ENCODE data around the gene CDC6. TPM values are rescaled to one million over a fixed set of nuclear protein-coding genes. Genes with fewer than 3 reads are reported as not detected.

CDC6 gene
- total RNA-seq, 3 donors from 2014 or later = 0.29 to 0.98 (median 0.80) TPM

DNA sequence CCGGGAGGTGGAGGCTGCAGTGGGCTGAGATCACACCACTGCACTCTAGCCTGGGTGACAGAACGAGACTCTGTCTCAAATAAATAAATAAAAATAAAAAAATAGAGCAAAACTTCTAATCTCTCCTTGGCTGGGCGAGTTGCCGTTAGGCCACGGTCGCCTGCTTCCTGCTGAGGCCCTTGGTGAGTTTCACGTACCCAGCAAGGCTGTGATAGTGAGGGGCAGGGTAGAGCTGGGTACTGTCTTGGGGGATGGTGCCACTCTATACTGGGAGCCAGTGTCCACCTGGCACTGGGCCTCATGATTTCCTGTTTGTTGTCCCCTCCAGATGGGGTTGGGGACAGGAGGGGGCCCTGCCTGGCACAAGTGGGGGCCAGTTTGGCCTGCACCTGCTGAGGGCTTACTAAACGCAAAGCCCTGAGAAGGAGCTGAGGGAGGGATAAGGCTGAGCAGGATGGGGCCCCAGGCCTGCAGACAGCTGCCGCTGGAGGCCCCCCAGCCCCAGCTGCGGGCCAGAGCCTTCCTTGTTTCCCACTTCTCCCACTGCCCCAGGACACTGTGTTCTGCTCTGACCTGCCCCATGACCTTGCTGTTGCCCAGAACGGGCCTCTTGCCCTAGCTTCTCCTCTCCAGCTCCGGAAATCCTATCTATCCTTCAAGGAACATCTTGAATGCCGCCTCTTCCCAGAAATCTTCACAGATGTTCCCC lies 51.4 kb downstream of the CDC6 start:
- Histone ChIP-seq H3K27ac (peak overlapping the region; percentile 65 to 98), H3K36me3 (no peaks in the 10 kb centered on the region), H3K9me3 (no peaks in the 10 kb centered on the region), H3K4me1 (peaks cover 14 to 33% of the 10 kb centered on the region in 2 donors), H3K4me3 (no peak overlapping the region), H3K27me3 (no peaks in the 10 kb centered on the region)
- TF ChIP-seq POLR2AphosphoS5 (IDR thresholded peaks at IDR 0.05) (no peak), POLR2A (IDR thresholded peaks at IDR 0.05) (no peak)
- TF ChIP-seq, protein P1, sequence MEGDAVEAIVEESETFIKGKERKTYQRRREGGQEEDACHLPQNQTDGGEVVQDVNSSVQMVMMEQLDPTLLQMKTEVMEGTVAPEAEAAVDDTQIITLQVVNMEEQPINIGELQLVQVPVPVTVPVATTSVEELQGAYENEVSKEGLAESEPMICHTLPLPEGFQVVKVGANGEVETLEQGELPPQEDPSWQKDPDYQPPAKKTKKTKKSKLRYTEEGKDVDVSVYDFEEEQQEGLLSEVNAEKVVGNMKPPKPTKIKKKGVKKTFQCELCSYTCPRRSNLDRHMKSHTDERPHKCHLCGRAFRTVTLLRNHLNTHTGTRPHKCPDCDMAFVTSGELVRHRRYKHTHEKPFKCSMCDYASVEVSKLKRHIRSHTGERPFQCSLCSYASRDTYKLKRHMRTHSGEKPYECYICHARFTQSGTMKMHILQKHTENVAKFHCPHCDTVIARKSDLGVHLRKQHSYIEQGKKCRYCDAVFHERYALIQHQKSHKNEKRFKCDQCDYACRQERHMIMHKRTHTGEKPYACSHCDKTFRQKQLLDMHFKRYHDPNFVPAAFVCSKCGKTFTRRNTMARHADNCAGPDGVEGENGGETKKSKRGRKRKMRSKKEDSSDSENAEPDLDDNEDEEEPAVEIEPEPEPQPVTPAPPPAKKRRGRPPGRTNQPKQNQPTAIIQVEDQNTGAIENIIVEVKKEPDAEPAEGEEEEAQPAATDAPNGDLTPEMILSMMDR (IDR thresholded peaks at IDR 0.05) = no peak
- no peak for DNase-seq (ENCODE audit: low spot score in 2 of 2)
- intact Hi-C loops (cut with DNase I; ENCODE audit: low total_unique reads) = no loop called here

DNA sequence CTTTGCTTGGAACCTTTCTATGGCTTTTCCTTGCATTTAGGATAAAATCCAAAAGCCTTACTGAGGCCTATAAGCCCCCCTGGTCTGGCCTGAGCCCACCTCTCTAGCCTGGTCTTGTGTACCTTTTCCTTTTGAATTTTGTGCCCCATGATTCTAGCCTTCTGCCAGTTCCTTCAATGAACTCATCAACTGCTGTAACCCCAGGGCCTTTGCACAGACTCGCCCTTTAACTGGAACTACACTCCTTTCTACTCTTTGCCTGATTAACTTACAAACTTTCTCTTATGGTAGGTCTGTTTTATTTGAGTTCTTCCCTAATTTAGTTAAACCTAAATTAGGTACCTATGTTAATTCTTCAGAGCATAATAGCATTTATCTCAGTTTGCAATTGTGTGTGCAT lies 52.6 kb downstream of the CDC6 start:
- H3K4me1 ChIP-seq = peaks cover 4 to 27% of the 10 kb centered on the region in 2 donors
- peak overlapping the region in 1 of 3 donors; percentile 81 for H3K4me3 ChIP-seq
- no peaks in the 10 kb centered on the region for H3K9me3 ChIP-seq
- peak overlapping the region; percentile 97 to 98 for H3K27ac ChIP-seq
- H3K36me3 ChIP-seq = no peaks in the 10 kb centered on the region
- H3K27me3 ChIP-seq = no peaks in the 10 kb centered on the region
- intact Hi-C loops (cut with DNase I; ENCODE audit: low total_unique reads) = no loop called here
- no peak for DNase-seq (ENCODE audit: low spot score in 2 of 2)
- TF ChIP-seq, protein P1 (IDR thresholded peaks at IDR 0.05) = no peak
- TF ChIP-seq POLR2AphosphoS5 (IDR thresholded peaks at IDR 0.05) (no peak), POLR2A (IDR thresholded peaks at IDR 0.05) (no peak)

- peak; percentile 89 to 91 for DNase-seq (ENCODE audit: low spot score in 2 of 2)
- Histone ChIP-seq H3K4me1 (peaks cover 4 to 24% of the 10 kb centered on the region in 2 donors), H3K4me3 (peak overlapping the region; percentile 67 to 89 (median 81)), H3K9me3 (no peaks in the 10 kb centered on the region), H3K27ac (peak overlapping the region; percentile 97 to 98), H3K27me3 (no peaks in the 10 kb centered on the region), H3K36me3 (no peaks in the 10 kb centered on the region)
- intact Hi-C loops (cut with DNase I; ENCODE audit: low total_unique reads) = no loop called here
- no peak for TF ChIP-seq POLR2A (IDR thresholded peaks at IDR 0.05)
- peak; percentile 79 to 93 (median 90) for TF ChIP-seq POLR2AphosphoS5 (IDR thresholded peaks at IDR 0.05)
- TF ChIP-seq, protein P1 (IDR thresholded peaks at IDR 0.05) = peak in 1 of 3 donors; percentile 15
These were observed 53.5 kb downstream of the CDC6 start for GRCh38 chr17:40340880-40341807.

GRCh38 chr17:40341808-40342503 lies 54.3 kb downstream of the CDC6 start:
- intact Hi-C loops (cut with DNase I; ENCODE audit: low total_unique reads) = no loop called here
- no peaks in the 10 kb centered on the region for H3K27me3 ChIP-seq
- peak overlapping the region; percentile 67 to 89 (median 81) for H3K4me3 ChIP-seq
- peak; percentile 68 to 80 for DNase-seq (ENCODE audit: low spot score in 2 of 2)
- peaks cover 12 to 32% of the 10 kb centered on the region in 2 donors for H3K4me1 ChIP-seq
- H3K9me3 ChIP-seq = no peaks in the 10 kb centered on the region
- peak overlapping the region; percentile 97 to 98 for H3K27ac ChIP-seq
- H3K36me3 ChIP-seq = no peaks in the 10 kb centered on the region
- TF ChIP-seq POLR2AphosphoS5 (IDR thresholded peaks at IDR 0.05) (peak in 1 of 3 donors; percentile 19), POLR2A (IDR thresholded peaks at IDR 0.05) (no peak)

DNA sequence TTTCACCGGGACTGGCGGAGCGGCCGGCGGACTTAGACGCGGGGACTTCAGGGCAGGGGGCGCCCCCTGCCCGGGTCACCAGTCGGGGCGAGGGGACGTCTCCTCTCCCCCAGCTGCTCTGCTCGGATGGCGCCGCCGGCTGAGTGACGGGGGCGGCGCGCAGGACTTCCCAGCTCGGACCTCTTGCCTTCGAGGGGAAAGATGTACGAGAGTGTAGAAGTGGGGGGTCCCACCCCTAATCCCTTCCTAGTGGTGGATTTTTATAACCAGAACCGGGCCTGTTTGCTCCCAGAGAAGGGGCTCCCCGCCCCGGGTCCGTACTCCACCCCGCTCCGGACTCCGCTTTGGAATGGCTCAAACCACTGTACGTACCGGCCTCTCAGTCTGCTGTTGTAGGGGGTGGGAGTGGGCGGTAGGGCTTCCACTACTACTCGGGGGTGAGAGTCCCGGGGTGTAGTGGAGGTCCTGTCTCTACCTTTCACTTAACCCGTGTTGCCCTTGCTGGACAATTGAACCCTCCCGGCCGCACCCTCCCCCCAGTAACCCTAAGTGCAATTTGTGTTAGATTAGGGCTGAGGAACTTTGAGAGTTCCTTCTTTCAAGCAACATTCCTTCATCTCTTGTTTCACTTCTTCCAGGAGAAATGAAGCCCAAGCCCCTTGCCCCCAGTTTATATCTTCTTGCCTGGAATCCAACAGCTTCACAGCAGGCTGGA lies 55.0 kb downstream of the CDC6 start:
- DNase-seq (ENCODE audit: low spot score in 2 of 2) = no peak
- Histone ChIP-seq H3K36me3 (no peaks in the 10 kb centered on the region), H3K4me1 (peaks cover 13 to 39% of the 10 kb centered on the region in 2 donors), H3K27me3 (no peaks in the 10 kb centered on the region), H3K4me3 (peak overlapping the region; percentile 67 to 89 (median 81)), H3K27ac (peak overlapping the region; percentile 97 to 98), H3K9me3 (no peaks in the 10 kb centered on the region)
- TF ChIP-seq POLR2AphosphoS5 (IDR thresholded peaks at IDR 0.05) = peak in 1 of 3 donors; percentile 11
- TF ChIP-seq, protein P1 (IDR thresholded peaks at IDR 0.05) = no peak
- intact Hi-C loops (cut with DNase I; ENCODE audit: low total_unique reads) = no loop called here

Measured in breast epithelium (tissue), 4 donors.